MM.1S (cell line): ENCODE measurements around the gene NFATC1.

ENCODE experiments used
- CTCF ChIP-seq: fragments of 300-600 bp; sonication (generic); IDR thresholded peaks from 2 replicates; pipeline ENCODE4 v1.5.1; 2016; ENCODE audit warnings: antibody characterized with exemption, low read length, mixed read lengths
- EZH2phosphoT487 ChIP-seq: fragments of 300-600 bp; sonication (generic); IDR thresholded peaks from 2 replicates; pipeline ENCODE4 v1.6.1; 2018; ENCODE audit warnings: antibody characterized with exemption, low read length

- no peak for TF ChIP-seq CTCF
- no peak for TF ChIP-seq EZH2phosphoT487
Measured at GRCh38 chr18:79447703-79448367, 52.1 kb downstream of the NFATC1 start.
